HK-2 (cell line): ENCODE measurements around the gene SYNE1.
A peak's percentile ranks its signal among the peaks of the same experiment; 100 is the strongest.
"Not testable (repeated sequence)": the region's sequence is repeated elsewhere in the genome, so short reads cannot be mapped to it uniquely, and the experiment has no call there.

ENCODE experiments used
- DNase-seq: peaks from one replicate; pipeline ENCODE4 v3.0.0-alpha.2; 2018; ENCODE audit not compliant: unreplicated experiment

The SYNE1 gene

GRCh38 chr6:152637296-152638047 lies at the start of gene SYNE1:
TSS of gene SYNE1 (minus strand) at chr6:152637362. CDS start at chr6:152628331, 9,031 bp downstream.
- DNase-seq = no peak

- no peak for DNase-seq
Observed at GRCh38 chr6:152685819-152686218, 48.7 kb upstream of the SYNE1 start.

DNA sequence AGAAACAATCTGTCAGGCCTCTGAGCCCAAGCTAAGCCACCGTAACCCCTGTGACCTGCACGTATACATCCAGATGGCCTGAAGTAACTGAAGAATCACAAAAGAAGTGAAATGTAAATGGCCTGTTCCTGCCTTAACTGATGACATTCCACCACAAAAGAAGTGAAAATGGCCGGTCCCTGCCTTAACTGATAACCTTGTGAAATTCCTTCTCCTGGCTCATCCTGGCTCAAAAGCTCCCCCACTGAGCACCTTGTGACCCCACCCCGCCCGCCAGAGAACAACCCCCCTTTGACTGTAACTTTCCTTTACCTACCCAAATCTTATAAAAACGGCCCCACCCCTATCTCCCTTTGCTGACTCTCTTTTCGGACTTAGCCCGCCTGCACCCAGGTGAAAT lies 45.8 kb upstream of the SYNE1 start:
- not testable (repeated sequence) for DNase-seq

DNA sequence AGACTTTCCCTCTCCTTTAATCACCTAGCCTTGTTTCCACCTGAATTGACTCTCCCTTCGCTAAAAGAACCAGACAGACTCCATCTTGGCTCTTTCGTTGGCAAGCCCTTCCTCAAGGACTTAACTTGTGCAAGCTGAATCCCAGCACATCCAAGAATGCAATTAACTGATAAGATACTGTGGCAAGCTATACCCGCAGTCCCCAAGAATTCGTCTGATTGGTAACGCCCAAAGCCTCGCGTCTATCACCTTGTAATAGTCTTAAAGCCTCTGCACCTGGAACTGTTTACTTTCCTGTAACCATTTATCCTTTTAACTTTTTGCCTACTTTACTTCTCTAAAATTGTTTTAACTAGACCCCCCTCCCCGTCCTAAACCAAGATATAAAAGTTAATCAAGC lies 45.0 kb upstream of the SYNE1 start:
- no peak for DNase-seq

GRCh38 chr6:152680879-152681517 lies 43.8 kb upstream of the SYNE1 start:
- no peak for DNase-seq

DNA sequence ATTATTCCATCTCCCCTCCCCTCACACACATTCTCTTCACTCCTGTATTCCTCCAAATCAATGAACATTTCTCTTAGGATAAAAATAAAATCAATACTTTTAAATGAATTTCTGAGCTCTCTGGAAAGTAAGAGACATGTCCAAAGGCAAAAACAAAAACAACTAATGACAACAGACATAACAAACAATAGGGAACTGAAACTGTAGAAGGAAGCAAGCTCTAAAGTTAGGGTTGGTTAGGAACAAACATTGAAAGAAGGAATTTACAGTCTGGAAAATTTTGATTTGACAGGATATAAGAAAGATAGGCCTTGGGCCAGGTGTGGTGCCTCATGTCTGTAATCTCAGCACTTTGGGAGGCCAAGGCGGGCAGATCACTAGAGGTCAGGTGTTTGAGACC lies 43.0 kb upstream of the SYNE1 start:
- no peak for DNase-seq

DNA sequence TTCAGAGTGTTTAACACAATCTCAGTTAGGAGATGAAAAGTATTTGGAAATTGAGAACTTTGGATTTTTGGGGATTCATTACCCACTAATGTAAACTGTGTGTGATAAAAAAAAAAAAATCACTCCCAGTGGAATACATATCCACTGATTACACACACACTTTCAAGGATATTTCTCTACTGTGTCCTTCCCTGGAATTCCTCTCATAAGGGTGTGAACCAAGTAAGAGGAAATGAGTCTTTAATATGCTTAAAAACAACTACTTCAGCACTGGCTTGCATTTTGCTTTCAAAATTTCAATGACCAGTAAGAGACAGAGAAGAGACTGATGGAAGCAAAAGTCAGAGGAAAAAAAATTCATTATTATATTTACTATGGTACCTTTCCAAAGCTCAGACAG lies 36.1 kb upstream of the SYNE1 start:
- no peak for DNase-seq

GRCh38 chr6:152671171-152671570 lies 34.0 kb upstream of the SYNE1 start:
- no peak for DNase-seq

- DNase-seq = no peak
Observed at GRCh38 chr6:152669895-152670294, 32.7 kb upstream of the SYNE1 start.

GRCh38 chr6:152661776-152662175 lies 24.6 kb upstream of the SYNE1 start:
- no peak for DNase-seq

DNA sequence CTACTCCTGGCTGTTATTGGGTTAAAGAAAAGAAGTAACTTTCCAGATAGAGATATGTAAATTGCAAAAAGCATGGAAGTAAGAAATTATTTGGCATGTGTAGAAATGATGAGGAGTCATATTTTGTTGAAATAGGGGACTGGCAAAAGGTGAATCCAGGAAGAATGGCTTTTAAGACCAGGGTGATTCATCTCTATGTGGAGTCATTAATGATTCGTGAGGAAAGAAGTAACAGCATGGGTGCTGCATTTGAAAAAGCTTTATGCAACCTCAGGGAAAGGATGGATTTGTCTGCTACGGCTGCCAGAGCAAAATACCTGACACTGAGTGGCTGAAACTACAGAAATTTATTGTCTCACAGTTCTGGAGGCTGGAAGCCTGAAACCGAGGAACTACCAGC lies 14.8 kb upstream of the SYNE1 start:
- no peak for DNase-seq

DNA sequence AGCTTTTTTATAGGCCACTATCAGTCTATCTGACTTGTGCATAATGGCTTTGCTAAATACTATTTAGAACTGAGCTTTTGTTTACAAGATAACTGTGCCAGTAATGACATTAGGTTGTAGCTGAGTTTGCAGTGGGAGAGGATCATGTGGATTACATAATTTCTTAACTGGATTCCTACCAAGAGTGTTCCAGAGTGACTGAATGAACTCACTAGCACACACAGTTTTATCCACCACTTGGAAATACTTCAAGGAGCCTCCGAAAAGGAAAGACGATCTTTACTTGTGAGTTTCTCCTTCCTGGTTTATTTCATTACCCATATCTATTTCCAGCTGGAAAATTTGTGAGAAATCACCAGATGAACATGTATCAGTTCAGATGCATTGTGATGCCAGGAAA lies 10.9 kb upstream of the SYNE1 start:
- no peak for DNase-seq

DNA sequence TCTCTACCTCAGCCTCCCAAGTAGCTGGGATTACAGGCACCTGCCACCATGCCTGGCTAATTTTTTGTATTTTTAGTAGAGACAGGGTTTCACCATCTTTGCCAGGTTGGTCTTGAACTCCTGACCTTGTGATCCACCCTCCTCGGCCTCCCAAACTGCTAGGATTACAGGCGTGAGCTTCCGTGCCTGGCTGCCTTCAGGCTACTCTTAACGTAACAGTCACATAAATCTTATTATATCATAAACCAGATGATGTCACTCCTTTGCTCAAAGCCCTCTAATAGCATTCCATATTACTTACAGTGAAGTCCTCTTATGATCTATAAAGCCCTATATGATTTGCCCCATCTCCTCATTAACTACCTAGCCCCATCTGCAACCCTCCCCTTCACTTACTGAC lies 9.6 kb upstream of the SYNE1 start:
- DNase-seq = not testable (repeated sequence)

DNA sequence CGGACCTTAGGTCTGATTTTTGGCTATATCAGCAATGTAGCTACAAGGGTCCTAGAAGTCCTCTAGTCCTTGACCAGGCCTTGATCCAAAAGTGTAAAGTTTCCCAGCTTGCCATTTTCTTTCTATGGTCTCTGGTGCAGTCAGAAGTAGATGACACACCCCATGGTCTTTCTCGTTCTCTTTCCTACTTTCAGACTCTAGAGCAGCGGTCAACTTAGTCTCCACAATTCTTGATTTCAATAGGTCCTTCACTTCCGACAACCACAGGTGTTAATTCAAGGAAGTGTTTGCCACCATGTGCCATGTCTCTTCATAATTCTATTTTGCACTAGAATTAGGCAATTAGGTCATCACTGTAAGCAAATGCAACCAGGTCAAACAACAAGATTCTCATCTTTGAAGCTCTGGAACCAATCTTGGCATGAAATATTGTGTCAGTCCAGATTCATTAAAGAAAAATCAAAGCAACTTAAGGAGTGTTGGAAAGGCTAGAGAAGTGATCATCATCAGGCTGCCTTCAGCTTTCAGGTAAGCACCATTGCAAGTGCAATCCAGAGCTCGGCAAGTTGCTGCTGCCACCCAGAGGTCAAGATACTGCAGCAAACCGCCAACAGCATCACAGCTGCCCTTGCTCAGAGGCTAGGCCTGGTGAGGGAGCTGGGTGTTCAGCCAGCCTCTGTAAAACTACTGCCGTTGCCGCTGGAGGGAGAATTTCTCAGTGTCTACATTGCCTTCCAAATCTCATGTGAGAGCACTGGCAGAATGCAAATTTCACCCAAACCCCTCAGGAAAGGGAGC lies 5.6 kb upstream of the SYNE1 start:
- peak; percentile 48 for DNase-seq

GRCh38 chr6:152636609-152637295 lies 410 bp downstream of the SYNE1 start:
- peak; percentile 23 for DNase-seq

- no peak for DNase-seq
Observed at GRCh38 chr6:152636021-152636608, 1.0 kb downstream of the SYNE1 start.

GRCh38 chr6:152634773-152635172 lies 2.4 kb downstream of the SYNE1 start:
- DNase-seq = no peak

- no peak for DNase-seq
Observed at GRCh38 chr6:152632121-152632782, 4.9 kb downstream of the SYNE1 start.

- DNase-seq = no peak
Observed at GRCh38 chr6:152631376-152631775, 5.8 kb downstream of the SYNE1 start.

GRCh38 chr6:152630832-152631231 lies 6.3 kb downstream of the SYNE1 start:
- no peak for DNase-seq

GRCh38 chr6:152625213-152625612 lies 11.9 kb downstream of the SYNE1 start:
- DNase-seq = no peak
